Measurements from ENCODE around the gene PPFIA1. TPM values are rescaled to one million over a fixed set of nuclear protein-coding genes. Genes with fewer than 3 reads are reported as not detected.

PPFIA1 gene
- total and polyA plus RNA-seq, 11 donors = 15.8 to 53.1 (median 39.1) TPM

DNA sequence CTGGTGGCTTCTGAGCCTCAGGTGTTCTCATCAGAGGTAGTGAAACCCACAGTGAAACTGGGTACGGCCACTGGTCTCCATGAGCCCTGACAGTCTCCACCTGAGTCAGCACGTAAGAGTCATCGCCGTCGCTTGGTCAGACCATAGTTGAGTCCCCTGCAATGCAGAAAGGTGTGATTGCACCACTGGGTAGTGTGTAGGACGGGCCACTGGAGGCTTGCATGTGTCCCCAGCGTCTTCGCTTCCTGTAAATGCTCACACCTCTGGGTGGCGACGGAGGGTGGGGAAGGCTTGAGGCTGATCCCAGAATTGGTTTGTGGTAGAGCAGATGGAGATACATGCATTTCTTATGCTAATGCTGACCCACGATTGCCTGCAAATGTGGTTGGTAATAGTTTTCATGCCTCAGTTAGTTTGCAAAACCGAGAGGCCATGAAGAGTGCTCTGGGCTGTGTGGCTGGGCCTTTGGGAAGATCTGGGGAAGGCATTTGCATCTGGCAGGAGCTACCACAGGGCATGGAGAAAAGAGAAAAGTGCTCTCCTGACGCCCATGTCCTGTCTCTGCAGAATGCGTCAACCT is 154.4 kb downstream of the PPFIA1 start:
- DNase-seq (no peak), ATAC-seq (no peak)
- Histone ChIP-seq H3K4me3 (no peak overlapping the region), H3K27ac (no peak overlapping the region), H3K9me3 (no peaks in the 10 kb centered on the region), H3K4me1 (no peaks in the 10 kb centered on the region), H3K27me3 (peaks cover 0 to 10% (median 0%) of the 10 kb centered on the region in 9 donors), H3K36me3 (peaks cover 4 to 100% (median 86%) of the 10 kb centered on the region in 9 donors)
- intact Hi-C loops (cut with DNase I) = no loop called here
- TF ChIP-seq POLR2A (IDR thresholded peaks at IDR 0.05) = no peak
- TF ChIP-seq, protein P1, sequence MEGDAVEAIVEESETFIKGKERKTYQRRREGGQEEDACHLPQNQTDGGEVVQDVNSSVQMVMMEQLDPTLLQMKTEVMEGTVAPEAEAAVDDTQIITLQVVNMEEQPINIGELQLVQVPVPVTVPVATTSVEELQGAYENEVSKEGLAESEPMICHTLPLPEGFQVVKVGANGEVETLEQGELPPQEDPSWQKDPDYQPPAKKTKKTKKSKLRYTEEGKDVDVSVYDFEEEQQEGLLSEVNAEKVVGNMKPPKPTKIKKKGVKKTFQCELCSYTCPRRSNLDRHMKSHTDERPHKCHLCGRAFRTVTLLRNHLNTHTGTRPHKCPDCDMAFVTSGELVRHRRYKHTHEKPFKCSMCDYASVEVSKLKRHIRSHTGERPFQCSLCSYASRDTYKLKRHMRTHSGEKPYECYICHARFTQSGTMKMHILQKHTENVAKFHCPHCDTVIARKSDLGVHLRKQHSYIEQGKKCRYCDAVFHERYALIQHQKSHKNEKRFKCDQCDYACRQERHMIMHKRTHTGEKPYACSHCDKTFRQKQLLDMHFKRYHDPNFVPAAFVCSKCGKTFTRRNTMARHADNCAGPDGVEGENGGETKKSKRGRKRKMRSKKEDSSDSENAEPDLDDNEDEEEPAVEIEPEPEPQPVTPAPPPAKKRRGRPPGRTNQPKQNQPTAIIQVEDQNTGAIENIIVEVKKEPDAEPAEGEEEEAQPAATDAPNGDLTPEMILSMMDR (IDR thresholded peaks at IDR 0.05) = no peak
- 87 to 90% (median 89%) methylated on average over 14 of the region's 14 CpGs for WGBS, 4 donors

DNA sequence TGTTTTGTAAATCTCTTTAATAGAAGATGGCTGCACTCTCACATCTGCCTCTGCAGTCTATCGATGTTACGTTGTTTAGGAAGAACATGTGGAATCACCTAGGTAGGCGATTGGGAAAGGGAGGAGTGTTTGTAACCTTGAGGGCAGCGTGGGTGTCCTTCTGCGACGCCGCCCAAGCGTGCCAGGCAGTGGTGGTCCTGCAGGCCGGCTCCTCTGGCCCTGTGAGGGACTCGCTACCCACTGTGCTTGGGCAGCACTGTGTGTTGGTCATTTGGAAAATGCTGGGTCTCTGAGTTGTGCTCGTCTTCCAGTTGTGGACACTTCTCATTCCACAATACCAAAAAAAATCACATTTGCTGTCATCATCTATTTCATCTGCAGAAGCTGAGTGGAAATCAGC is 156.9 kb downstream of the PPFIA1 start:
- Histone ChIP-seq H3K27ac (no peak overlapping the region), H3K4me1 (no peaks in the 10 kb centered on the region), H3K4me3 (no peak overlapping the region), H3K27me3 (peaks cover 0 to 10% (median 0%) of the 10 kb centered on the region in 9 donors), H3K36me3 (peaks cover 6 to 100% (median 86%) of the 10 kb centered on the region in 9 donors), H3K9me3 (no peaks in the 10 kb centered on the region)
- TF ChIP-seq, protein P1 (IDR thresholded peaks at IDR 0.05) = no peak
- no peak for TF ChIP-seq POLR2A (IDR thresholded peaks at IDR 0.05)
- no peak for ATAC-seq
- peak in 1 of 5 donors; percentile 4 for DNase-seq
- WGBS, 4 donors = 82 to 97% (median 92%) methylated on average over 11 of the region's 11 CpGs
- intact Hi-C loops (cut with DNase I) = no loop called here

DNA sequence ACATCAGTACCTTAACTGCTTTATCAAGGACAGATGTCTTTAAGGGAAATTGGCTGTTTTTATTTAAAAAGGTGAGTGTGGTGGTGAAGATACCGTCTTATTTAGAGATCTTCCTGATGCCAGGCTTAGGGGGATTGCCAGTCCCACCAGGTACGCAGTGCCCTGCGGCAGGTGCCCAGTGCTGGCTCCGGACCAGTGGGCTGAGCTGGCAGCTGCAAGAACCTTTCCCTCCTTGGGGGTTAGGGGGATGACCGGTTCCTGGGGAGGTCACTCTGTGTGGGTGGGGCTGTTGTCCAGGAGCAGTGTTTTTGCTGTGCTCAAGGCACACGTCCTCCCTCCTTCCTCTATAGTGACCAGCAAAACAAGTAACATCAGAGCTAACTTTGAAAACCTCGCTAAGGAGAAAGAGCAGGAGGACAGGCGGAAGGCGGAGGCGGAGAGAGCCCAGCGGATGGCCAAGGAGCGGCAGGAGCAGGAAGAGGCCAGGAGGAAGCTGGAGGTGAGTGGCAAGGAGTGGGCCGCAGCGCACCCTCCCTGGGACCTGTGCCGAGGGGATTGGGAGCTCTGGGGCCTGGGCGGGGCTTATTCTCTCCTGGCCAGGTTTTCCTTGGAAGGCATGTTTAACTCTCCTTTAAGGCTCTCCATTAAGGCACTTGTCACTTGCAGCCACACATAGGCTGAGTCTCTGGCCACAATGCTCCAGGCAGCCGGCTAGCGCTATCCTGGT is 158.4 kb downstream of the PPFIA1 start:
- no peaks in the 10 kb centered on the region for H3K9me3 ChIP-seq
- TF ChIP-seq, protein P1 (IDR thresholded peaks at IDR 0.05) = no peak
- no peak for TF ChIP-seq POLR2A (IDR thresholded peaks at IDR 0.05)
- H3K4me3 ChIP-seq = no peak overlapping the region
- no peak overlapping the region for H3K27ac ChIP-seq
- H3K27me3 ChIP-seq = peaks cover 0 to 10% (median 0%) of the 10 kb centered on the region in 9 donors
- peak in 1 of 5 donors; percentile 23 for DNase-seq
- no peak for ATAC-seq
- H3K4me1 ChIP-seq = no peaks in the 10 kb centered on the region
- intact Hi-C loops (cut with DNase I) = no loop called here
- H3K36me3 ChIP-seq = peaks cover 5 to 100% (median 88%) of the 10 kb centered on the region in 9 donors
- 94 to 95% (median 94%) methylated on average over 17 to 18 of the region's 18 CpGs for WGBS, 4 donors

DNA sequence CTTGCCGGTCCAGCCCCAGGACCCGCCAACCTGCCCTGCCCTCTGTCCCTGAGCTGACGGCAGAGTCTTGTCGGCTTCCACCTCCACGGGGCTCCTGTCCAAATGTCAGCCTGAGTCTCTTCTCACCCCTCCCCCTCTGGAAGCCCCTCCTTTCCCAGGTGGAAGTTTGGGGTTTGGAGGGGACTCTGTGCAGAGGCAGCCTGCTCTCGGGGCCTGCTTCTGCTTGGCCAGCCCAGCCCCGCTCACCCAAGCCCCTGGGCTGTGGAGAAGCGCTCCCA is 158.9 kb downstream of the PPFIA1 start:
- WGBS, 4 donors = 71 to 80% (median 75%) methylated on average over 6 to 8 of the region's 8 CpGs
- H3K4me1 ChIP-seq = peaks cover 0 to 5% (median 0%) of the 10 kb centered on the region in 12 donors
- H3K27ac ChIP-seq = no peak overlapping the region
- DNase-seq (peak in 1 of 5 donors; percentile 26), ATAC-seq (no peak)
- peaks cover 0 to 10% (median 0%) of the 10 kb centered on the region in 9 donors for H3K27me3 ChIP-seq
- H3K9me3 ChIP-seq = no peaks in the 10 kb centered on the region
- H3K4me3 ChIP-seq = no peak overlapping the region
- intact Hi-C loops (cut with DNase I) = no loop called here
- H3K36me3 ChIP-seq = peaks cover 5 to 100% (median 92%) of the 10 kb centered on the region in 9 donors
- TF ChIP-seq, protein P1 (IDR thresholded peaks at IDR 0.05) = no peak
- no peak for TF ChIP-seq POLR2A (IDR thresholded peaks at IDR 0.05)
